ENCODE results near the gene LDHD.

- peak; percentile 86 to 93 (median 89) for TF ChIP-seq CTCF (IDR thresholded peaks at IDR 0.05)
- no peak for TF ChIP-seq POLR2A (IDR thresholded peaks at IDR 0.05)
- peak; percentile 24 to 51 (median 49) for TF ChIP-seq POLR2AphosphoS5 (IDR thresholded peaks at IDR 0.05)
- peak in 1 of 4 donors; percentile 14 for TF ChIP-seq EP300 (IDR thresholded peaks at IDR 0.05)
Observed at GRCh38 chr16:75110637-75111513, 5.7 kb downstream of the LDHD start.
